Suppressor macrophage treated with lipopolysaccharide for 1 hour (primary cell): Measurements from ENCODE around the gene SLC2A5.
A peak's percentile ranks its signal among the peaks of the same experiment; 100 is the strongest.

Source experiments
- DNase-seq, 3 donors: peaks; one replicate each; pipeline ENCODE4 v3.0.0-alpha.2; 2020 to 2022

The SLC2A5 gene, protein sequence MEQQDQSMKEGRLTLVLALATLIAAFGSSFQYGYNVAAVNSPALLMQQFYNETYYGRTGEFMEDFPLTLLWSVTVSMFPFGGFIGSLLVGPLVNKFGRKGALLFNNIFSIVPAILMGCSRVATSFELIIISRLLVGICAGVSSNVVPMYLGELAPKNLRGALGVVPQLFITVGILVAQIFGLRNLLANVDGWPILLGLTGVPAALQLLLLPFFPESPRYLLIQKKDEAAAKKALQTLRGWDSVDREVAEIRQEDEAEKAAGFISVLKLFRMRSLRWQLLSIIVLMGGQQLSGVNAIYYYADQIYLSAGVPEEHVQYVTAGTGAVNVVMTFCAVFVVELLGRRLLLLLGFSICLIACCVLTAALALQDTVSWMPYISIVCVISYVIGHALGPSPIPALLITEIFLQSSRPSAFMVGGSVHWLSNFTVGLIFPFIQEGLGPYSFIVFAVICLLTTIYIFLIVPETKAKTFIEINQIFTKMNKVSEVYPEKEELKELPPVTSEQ

DNA sequence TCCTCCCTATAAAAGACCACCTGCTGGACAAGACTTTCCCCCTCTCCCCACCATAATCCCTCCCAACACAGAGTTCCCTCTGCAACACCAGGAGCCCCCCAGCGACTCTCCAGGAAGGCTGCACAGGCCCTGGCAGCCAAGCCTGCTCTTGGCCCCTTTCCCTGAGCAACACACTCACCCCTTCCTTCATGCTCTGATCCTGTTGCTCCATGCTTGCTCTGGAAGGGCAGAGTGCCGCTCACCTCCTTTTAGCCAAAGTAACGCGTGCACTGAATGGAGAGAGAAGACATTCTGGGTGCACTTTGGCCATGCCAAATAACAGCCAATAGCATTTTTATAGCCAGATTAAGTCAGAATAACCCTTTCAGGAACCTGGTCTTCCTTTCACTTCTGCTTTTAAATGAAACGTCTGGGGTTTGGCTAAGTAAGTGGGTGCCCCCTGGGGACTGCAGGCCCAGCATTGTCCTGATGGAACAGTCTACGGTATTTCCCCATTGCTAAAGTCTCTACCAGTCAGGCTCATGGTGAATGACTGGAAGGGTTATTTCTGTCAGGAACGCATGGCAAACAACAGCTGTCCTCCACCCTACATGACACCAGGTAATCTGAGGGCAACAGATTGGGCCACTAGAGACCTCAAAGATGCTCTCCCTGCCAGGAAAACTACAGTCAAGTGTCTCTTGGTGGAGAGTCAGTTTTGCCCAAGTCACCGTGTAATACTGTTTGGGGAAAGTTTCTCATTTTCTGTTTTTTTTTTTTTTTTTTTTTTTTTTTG, at the start of gene SLC2A5:
SLC2A5 (minus strand) TSS at position 310 of the 775 bp plus-strand sequence; CDS start at position 211, 99 bp downstream.
- peak; percentile 89 to 94 (median 90) for DNase-seq

DNA sequence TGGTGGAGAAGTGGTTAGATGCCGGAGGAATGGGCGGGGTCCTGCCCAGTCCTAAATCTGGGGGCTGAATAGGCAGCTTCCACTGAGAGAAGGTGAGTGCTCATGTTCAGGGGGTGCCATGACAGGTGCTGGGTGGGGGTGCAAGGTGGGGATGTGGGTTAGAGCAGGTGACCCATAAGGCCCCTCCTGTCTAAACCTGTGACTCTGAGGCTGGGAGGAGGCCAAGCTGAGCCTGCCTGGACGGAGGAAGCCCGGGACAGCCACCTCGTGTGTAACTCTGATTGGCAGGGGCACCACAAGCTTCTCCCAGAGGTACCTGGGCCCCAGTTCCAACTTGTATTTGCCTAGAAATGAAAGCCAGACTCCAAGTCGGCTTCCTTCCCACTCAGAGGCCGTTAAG, 48.8 kb upstream of the SLC2A5 start:
- no peak for DNase-seq

DNA sequence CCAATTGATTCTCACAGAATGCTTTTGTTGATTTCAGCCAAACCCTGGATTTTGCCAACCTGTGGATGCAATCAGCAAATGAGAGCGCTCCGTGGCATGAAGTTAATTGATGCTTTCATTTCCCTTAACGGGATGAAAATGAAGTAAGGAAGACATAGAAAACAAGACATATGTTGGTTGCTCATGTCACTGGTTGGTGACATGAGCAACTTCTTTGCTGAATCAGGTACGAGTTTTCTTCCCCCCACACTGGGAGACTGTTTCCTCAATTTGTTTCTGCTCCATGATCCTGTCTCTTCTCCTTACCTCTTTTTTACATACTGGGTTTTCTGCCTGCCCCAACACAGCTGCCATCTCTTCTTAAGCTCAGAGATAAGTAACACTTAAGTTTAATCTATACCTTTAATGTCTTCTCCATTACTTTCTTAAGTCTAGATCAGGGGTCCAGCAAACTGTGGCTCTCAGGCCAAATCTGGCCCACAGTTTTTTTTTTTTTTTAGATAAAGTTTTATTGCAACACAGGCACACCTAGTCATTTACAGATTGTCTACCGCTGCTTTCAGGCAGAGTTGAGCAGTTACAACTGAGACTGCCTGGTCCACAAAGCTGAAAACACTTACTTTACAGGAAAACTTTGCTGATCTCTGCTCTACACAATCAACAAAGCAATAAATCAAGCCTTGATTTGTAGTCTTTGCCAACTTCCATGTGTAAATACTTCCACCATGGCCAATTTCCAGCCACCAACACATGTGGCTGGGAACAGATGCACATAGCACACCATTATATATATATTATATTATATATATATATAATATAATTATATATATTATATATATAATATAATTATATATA, 46.1 kb upstream of the SLC2A5 start:
- DNase-seq = peak; percentile 21 to 43 (median 22)

DNA sequence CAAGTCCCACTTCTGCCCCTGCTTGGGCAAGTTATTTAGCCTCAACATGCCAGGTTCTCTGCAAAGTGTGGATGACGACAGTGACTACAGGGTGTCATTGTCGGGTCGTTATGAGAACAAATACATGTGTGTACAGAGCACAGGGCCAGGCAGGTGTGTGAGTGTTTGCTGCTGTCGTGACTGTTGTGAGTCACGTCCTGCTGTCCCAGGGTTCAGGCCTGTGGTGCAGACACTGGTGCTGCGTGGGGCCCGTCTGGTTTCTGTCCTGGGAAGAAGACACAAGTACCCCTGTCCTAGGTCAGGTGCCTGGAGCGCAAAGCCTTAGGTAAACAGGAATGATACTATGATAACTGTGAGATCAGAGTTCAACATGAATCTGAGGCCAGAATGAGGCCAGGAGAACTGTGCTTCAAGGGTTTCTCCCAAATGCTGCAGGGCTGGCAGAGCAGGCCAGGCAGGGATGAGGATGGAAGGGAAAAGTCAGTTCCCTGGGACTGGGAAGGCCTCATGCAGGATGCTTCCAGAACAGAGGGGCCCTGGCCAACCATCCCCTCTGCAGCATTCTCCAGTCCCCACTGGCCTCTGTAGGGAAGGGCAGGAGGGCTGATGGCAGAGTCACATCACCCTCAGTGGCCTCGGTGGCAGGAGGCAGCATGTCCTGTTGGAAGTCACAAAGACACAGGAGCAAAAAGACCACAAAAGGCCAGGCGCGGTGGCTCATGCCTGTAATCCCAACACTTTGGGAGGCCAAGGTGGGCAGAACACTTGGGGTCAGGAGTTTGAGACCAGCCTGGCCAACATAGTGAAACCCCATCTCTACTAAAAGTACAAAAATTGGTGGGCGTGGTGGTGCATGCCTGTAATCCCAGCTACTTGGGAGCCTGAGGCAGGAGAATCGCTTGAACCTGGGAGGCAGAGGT, 43.8 kb upstream of the SLC2A5 start:
- no peak for DNase-seq

DNA sequence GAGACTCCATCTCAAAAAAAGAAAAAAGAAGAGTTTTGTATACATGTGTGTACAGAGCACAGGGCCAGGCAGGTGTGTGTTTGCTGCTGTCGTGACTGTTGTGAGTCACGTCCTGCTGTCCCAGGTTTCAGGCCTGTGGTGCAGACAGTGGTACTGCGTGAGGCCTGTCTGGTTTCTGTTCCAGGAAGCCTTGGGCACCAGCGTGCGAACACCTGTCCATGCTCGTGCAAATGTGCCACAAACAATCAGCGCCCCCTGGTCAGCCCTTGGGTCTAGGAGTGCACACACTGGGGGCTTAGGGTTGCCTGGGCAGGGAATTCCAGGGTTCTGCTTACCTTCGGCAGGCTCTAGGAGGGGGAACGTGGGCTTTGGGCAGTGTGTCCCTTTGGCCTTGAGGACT, 42.5 kb upstream of the SLC2A5 start:
- no peak for DNase-seq

DNA sequence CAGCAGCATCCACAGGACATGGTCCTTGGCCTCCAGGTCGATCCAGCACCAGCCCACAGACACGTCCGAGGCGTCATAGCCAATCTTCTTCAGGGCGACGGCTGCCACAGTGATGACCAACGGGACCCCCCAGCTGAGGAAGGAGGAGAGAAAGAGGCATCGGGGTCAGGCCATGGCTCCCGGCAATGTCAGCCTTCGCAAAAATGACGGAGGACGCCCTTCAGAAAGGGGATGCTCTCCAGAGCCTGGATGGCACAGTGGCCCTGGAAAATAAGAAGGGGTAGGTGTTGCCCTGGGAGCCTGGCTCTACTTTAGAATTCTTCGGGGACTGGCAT, 41.9 kb upstream of the SLC2A5 start:
- DNase-seq = no peak

DNA sequence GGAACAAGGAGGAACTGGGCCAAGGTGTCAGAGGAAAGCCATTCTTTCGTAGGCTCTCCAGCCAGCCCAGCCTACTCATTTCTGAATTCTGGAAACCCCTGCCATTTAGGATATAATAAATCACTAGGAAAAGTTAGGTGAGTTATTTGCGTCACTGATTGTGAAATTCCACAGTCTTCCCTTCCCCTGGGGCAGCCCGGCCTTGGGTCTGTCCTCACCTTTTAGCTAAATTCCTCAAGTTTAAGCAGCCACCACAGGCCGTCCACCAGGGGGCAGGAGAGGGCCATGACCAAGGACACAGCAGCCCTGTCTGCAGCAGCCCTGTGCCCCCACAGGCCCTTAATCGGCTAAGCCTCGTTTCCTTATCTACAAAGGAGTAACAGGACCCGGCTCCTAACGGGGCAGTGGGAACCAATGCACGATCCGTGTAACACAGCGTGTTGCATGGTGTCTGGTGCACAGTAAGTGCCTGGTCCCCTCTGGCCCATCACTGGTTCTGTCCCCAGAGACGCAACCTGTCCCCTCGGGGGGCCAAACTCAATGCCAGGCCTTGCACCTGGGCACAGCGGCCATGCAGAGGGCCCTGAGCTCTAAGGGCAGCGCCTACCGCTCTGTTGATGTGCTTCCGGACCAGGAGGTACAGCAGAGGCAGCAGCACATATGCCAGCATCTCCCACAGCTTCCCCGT, 41.4 kb upstream of the SLC2A5 start:
- DNase-seq = peak; percentile 91 to 94 (median 91)

DNA sequence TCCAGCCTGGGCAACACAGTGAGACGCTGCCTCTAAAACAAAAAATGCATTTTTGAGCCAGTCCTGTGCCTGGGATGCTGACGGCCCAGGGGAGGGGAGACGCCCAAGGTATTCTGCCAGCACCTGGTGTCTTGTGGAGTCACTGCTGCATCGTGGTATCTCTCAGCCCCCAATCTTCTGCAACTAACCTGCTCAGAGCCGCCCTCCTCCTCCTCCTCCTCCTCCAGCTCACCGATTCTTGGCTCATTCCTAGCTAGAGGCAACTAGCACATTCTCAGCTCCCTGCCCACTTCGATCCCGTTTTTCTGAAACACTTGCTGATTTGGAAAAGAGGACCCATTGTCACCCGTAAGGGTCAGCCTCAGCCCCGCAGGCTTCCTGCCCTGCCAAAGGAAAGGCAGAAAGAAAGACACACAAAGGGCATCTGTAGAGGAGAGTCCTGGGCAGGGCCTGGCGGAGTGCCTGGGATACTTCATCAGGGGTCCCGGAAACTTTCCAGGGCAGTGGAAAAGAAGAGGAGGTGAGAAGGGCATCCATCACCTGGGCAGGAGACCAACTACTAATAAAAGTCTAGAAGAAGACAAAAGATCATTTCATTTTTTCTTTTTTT, 38.7 kb upstream of the SLC2A5 start:
- DNase-seq = no peak

DNA sequence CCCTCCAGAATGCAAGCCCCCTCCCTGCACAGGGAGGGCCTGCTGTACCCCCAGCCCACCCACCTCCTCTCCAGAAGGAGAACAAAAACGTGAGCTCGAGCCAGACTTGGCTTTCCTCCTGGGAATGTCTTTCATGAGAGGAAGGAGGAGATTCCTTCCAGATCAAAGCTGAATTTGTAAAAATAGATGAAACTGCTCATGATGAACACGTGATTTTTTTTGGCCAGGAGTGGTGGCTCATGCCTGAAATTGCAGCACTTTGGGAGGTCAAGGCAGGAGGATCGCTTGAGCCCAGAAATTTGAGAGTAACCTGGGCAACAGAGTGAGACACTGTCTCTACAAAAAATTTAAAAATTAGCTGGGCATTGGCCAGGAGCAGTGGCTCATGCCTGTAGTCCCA, 37.7 kb upstream of the SLC2A5 start:
- no peak for DNase-seq

DNA sequence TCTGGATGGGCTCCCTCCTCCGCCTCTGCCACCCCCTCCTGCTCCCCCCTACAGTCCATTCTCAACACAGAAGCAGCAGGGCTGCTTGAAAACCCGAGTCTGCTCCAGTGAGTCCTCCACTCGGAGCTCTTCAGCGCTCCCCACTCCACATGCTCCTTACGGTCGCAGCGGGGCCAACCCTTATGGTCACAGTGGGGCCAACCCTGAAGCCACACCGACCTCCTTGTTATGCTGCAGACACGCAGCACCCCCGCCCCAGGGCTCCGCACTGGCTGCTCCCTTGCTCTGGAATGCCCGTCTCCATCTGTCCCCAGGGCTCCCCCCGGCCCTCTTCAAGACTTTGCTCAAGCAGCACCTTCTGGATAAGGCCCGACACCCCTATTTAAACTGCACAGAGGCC, 36.9 kb upstream of the SLC2A5 start:
- DNase-seq = no peak

DNA sequence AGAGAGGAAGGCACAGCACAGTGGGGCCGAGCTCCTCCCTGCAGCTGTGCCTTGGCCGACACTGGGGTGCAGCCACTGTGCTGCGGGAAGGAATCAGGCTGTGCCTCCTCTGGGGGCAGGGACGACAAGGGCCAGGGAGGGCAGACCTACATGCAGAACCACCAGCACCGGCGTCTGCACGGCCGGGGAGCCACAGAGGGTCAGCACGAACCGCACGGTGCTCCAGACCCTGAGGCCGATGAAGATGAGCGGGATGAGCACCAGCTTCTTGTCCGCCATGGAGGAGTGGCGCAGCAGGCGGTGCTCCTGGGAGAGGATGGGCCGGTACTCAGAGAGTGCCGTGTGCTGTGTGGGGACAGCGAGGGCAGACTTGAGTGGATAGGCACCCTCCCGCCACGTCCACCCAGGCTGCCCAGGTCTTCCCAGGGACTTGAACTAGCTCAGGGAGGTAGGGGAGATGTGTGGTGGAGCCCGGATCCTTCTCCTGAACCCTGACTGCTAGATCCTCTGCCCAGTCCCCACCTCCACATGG, 36.0 kb upstream of the SLC2A5 start:
- no peak for DNase-seq

DNA sequence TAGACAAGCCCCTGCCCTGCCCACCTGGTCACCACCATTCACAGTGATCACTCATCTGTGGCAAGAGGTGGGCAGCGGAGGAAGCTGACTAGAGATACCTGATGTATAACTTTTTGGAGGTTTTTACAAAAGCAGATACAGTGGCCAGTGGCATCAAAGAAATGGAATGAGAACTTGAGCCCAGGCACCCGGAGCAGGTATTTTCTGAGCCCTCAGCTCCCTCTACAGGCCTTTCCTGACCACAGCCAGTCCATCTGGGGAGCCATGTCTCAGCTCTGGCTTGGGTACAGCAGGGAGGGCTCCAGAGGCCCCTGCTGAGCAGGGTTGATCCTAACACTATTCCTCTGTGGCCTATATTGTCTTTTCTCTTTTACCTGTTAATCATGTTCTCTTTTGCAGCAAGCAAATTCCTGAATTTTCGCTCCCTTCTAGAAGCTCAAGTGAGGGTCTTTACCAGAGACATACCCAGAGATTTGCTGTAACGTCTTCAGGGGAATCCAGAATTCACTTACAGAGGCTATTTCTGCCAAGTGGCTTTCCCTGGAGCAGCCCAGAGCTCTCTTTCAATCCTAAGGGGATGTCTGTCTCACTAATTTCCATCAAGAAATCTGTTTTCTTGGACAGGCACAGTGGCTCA, 32.2 kb upstream of the SLC2A5 start:
- peak; percentile 71 to 81 (median 80) for DNase-seq

DNA sequence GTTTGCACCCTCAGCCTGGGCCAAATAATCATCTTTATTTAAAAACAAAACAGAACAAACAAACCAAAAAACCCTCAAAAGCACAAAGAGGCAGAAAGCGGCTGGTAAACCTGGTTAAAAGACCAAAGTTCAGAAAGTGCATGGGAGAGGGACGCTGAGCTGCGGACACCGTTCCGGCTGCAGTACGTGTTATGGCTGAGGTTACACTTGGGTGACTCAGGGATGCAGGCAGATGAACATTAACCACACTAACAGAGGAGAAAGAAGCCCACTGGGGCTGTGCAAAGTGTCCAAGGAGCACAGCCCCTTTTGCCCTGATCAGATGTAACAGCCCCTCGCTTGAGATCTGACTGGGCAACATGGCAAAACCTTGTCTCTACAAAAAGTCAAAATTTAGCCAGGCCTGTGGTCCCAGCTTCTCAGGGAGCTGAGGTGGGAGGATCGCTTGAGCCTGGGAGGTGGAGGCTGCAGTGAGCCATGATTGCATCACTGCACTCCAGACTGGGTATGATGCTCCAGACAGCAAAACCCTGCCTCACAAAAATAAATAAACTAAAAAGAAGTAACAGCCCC, 31.1 kb upstream of the SLC2A5 start:
- no peak for DNase-seq

DNA sequence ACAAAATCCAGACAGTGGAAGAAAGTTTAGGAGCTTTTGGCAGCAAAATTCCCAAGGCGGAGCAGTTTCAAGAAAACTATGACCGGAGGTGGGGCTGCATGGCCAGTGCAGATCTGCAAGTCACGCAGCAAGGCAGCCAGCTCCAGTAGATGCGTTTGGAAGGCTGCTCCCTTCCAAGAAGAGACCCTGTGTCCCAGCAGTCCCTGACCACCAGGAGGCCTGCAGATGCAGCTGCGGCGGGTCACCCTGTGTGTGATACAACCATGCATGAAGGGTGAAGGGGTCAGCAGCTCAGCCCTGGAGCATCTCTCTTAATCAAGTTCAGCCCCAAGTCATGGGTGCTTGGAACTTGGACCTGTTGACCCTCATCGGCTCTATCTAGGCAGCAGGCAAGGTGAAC, 30.1 kb upstream of the SLC2A5 start:
- DNase-seq = no peak

DNA sequence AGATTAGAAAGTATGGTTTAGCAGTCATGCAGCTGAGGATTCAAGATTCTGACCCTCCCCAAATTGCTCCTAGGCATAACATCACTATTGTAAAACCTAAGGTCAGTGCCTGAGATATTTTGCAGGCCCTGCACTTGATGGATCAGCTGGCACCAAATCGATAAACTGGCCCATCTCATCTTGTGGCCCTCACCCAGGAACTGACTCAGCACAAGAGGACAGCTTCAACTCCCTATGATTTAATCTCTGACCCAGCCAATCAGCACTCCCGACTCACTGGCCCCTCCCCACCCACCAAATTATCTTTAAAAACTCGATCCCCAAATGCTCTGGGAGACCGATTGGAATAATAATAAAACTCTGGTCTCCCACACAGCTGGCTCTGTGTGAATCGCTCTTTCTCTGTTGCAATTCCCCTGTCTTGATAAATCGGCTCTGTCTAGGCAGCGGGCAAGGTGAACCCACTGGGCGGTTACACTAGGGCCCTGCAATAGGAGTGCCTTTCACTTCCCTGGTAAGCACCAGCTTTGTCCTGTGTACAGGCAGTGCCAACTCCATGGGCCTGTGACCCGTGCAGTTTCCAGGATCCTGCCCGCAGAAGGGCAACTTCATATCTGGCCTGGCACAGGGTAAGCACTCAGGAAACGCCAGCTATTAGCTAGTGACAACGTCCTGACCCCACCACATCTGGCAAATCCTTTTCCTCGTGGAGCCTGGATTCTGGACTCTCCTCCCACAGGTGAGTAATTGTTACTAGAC, 28.7 kb upstream of the SLC2A5 start:
- DNase-seq = no peak

DNA sequence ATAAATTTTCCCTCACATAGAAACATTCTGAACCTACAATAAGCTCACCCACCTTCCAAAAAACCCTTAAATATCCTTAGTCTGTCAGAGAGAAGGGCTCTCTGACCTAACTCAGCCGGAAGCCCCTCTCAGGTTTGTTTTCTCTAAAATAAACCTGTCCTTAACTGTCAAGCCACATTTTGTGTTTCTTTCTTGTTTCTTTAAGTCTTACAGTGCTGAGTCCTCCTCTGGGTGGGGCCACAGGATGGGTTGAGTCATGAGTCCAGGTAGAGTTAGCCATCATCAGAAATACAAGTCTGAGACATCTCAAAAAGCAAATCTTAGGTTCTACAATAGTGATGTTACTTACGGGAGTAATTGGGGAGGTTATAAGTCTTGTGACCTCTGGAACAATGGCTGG, 26.4 kb upstream of the SLC2A5 start:
- no peak for DNase-seq

DNA sequence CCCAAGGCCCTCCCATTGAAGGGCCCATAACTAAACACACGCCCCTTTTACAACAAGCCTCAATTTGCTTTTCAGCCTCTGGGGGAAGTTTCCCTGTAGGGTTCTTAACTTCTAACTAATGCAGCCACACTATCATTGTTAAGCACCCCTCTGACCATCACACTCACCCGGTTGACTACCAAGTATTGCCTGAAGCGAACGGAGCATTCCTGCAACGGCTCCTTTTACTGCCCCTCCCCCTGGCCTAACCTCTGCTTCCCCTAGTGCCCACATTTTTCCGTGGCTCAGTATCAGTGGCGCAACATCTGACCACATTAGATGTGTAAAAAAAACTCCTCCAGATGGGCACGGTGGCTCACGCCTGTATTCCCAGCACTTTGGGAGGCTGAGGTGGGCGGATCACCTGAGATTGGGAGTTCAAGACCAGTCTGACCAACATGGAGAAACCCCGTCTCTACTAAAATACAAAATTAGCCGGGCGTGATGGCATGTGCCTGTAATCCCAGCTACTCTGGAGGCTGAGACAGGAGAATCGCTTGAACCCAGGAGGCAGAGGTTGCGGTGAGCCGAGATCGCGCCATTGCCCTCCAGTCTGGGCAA, 24.7 kb upstream of the SLC2A5 start:
- peak in 2 of 3 donors; percentile 44 to 47 for DNase-seq

DNA sequence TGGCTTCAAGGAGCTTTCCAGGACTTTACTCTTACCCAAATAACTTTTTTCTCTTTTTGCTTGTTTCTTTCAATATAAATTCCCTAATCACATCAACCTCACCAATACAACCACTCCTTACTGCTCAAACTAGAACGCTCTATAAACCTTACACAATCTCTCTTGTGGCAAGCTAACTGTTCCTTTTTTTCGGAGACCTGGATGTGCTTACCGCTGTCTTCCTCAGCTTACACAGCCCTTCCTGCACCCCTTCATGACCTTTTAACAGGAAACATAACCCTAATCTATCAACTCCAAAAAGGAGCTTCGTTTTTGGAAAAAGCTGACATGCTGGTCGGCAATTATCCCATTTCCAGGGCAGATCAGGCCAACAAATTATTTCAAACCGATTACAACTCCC, 24.1 kb upstream of the SLC2A5 start:
- no peak for DNase-seq

DNA sequence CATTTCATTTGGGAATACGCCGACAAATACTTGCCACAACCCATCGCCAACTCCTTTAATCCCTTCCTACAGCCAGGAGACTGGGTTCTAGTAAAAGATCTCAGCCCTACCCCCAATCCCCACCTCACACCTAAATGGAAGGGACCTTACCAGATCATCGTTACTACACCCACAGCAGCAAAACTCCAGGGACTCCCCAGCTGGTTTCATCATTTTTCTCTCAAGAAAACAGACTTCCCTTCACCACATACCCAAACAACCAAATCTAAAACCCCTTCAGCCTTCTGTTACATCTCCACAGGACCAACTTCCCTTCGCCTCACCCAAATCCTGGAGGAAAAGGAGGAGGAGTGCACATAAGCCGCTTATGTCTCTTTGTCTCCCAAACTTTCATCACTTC, 23.7 kb upstream of the SLC2A5 start:
- peak; percentile 65 to 73 (median 70) for DNase-seq
